Calu3 (cell line): ENCODE results near the gene CACHD1. TPM values are rescaled to one million over a fixed set of nuclear protein-coding genes. Genes with fewer than 3 reads are reported as not detected.

Experiments
- BruUV-seq: library from RNA; stranded (reverse); fragments of 400-500 nt; replicated peaks from 2 replicates; lab custom pipeline; 2021; lab: Mats Ljungman, UMichigan
- CTCF ChIA-PET: fragments of 300-600 bp; sonication (Branson Sonifier 250); formaldehyde crosslinking; loops from one replicate; lab custom pipeline; 2022; ENCODE audit warnings: antibody characterized with exemption; lab: Charles Lee
- DNase-seq: peaks from one replicate; pipeline ENCODE4 v3.0.0; 2022
- H3K27ac Mint-ChIP-seq: one replicate; pipeline ENCODE4 v1.8.0; 2022; ENCODE audit warnings: mixed read lengths; ENCODE audit not compliant: unreplicated experiment
- H3K27me3 Mint-ChIP-seq: one replicate; pipeline ENCODE4 v1.8.0; 2022; ENCODE audit warnings: mixed read lengths; ENCODE audit not compliant: unreplicated experiment
- H3K36me3 Mint-ChIP-seq: one replicate; pipeline ENCODE4 v1.8.0; 2022; ENCODE audit warnings: mild to moderate bottlenecking, moderate library complexity, mixed read lengths; ENCODE audit not compliant: insufficient read depth, unreplicated experiment
- H3K4me1 Mint-ChIP-seq: one replicate; pipeline ENCODE4 v1.8.0; 2022; ENCODE audit warnings: mild to moderate bottlenecking, low read depth, mixed read lengths; ENCODE audit not compliant: unreplicated experiment
- H3K4me3 Mint-ChIP-seq: one replicate; pipeline ENCODE4 v1.8.0; 2022; ENCODE audit warnings: mild to moderate bottlenecking, low read depth, moderate library complexity, mixed read lengths; ENCODE audit not compliant: unreplicated experiment
- H3K9me3 Mint-ChIP-seq: one replicate; pipeline ENCODE4 v1.8.0; 2022; ENCODE audit warnings: low read depth, mixed read lengths; ENCODE audit not compliant: unreplicated experiment
- CTCF ChIP-seq: fragments of 200-600 bp; IDR thresholded peaks from one replicate; pipeline ENCODE4 v1.8.0; 2022; ENCODE audit warnings: antibody characterized with exemption; ENCODE audit not compliant: unreplicated experiment
- intact Hi-C: fragments of 100-400 bp; cut with micrococcal nuclease; formaldehyde crosslinking; loops from one replicate; pipeline ENCODE4 v1.10.0; 2022; ENCODE audit not compliant: unreplicated experiment
- total RNA-seq: library from RNA; stranded (reverse); gene quantifications from 2 replicates; pipeline ENCODE4 v1.2.3, GENCODE V29; 2022

Gene CACHD1
- total RNA-seq, 1 experiment from 2014 or later: 3.5 TPM

GRCh38 chr1:64685765-64686341 lies 215.9 kb downstream of the CACHD1 start:
- BruUV-seq: no TSS peak
- H3K27ac Mint-ChIP-seq: peak overlapping the region; percentile 88
- intact Hi-C loops: loop anchor here (2.0 kb wide), 1 partner anchor 59 kb away; the partner anchor contains the start of gene RAVER2
- no peaks in the 10 kb centered on the region for H3K36me3 Mint-ChIP-seq
- H3K9me3 Mint-ChIP-seq: no peaks in the 10 kb centered on the region
- peaks cover 40% of the 10 kb centered on the region for H3K4me1 Mint-ChIP-seq
- no peak for TF ChIP-seq CTCF
- no peak overlapping the region for H3K4me3 Mint-ChIP-seq
- DNase-seq: no peak
- H3K27me3 Mint-ChIP-seq: no peaks in the 10 kb centered on the region
- CTCF ChIA-PET: no interaction called here

- intact Hi-C loops: loop anchor here (1.0 to 2.0 kb wide), 3 partner anchors 58 to 137 kb away; partner anchors contain the start of gene RAVER2
- CTCF ChIA-PET: no interaction called here
- H3K9me3 Mint-ChIP-seq: no peaks in the 10 kb centered on the region
- no peaks in the 10 kb centered on the region for H3K36me3 Mint-ChIP-seq
- H3K4me1 Mint-ChIP-seq: peaks cover 40% of the 10 kb centered on the region
- TF ChIP-seq CTCF: peak; percentile 76
- peak; percentile 54 for DNase-seq
- H3K4me3 Mint-ChIP-seq: peak overlapping the region; percentile 44
- peak overlapping the region; percentile 88 for H3K27ac Mint-ChIP-seq
- no TSS peak for BruUV-seq
- no peaks in the 10 kb centered on the region for H3K27me3 Mint-ChIP-seq
Observed at GRCh38 chr1:64686828-64687724, 217.1 kb downstream of the CACHD1 start.

GRCh38 chr1:64687725-64688327 lies 217.9 kb downstream of the CACHD1 start:
- CTCF ChIA-PET: no interaction called here
- Mint-ChIP-seq H3K27ac (peak overlapping the region; percentile 88), H3K4me3 (peak overlapping the region; percentile 44), H3K36me3 (no peaks in the 10 kb centered on the region), H3K4me1 (peaks cover 40% of the 10 kb centered on the region), H3K9me3 (no peaks in the 10 kb centered on the region), H3K27me3 (no peaks in the 10 kb centered on the region)
- intact Hi-C loops: loop anchor here (1.0 to 2.0 kb wide), 3 partner anchors 57 to 136 kb away; partner anchors contain the start of gene RAVER2
- DNase-seq: peak; percentile 68
- BruUV-seq: no TSS peak
- no peak for TF ChIP-seq CTCF

GRCh38 chr1:64691626-64692025 lies 221.7 kb downstream of the CACHD1 start:
- Mint-ChIP-seq H3K27me3 (no peaks in the 10 kb centered on the region), H3K4me3 (no peak overlapping the region), H3K36me3 (no peaks in the 10 kb centered on the region), H3K4me1 (peaks cover 25% of the 10 kb centered on the region), H3K9me3 (no peaks in the 10 kb centered on the region), H3K27ac (no peak overlapping the region)
- CTCF ChIA-PET: no interaction called here
- TF ChIP-seq CTCF: no peak
- intact Hi-C loops: no loop called here
- no peak for DNase-seq
- BruUV-seq: no TSS peak
